HG03135 (cell line): Measurements from ENCODE around the gene XAB2.

Source experiments
- ATAC-seq: cut with Tn5 transposase; IDR thresholded peaks from one replicate; pipeline ENCODE4 v1.9.1; 2021; ENCODE audit warnings: mild to moderate bottlenecking, moderate library complexity; ENCODE audit not compliant: unreplicated experiment

The XAB2 gene

GRCh38 chr19:7614859-7615741 is 14.2 kb downstream of the XAB2 start:
- no peak for ATAC-seq

GRCh38 chr19:7612282-7613274 is 16.8 kb downstream of the XAB2 start:
- ATAC-seq, result no peak

GRCh38 chr19:7611541-7612279 is 17.6 kb downstream of the XAB2 start:
- ATAC-seq, result no peak

GRCh38 chr19:7610491-7611240 is 18.7 kb downstream of the XAB2 start:
- ATAC-seq, result no peak

GRCh38 chr19:7607874-7608560 is 21.3 kb downstream of the XAB2 start:
- ATAC-seq, result no peak

GRCh38 chr19:7607212-7607873 is 22.0 kb downstream of the XAB2 start:
- ATAC-seq, result no peak

- ATAC-seq, result no peak
Observed at GRCh38 chr19:7606289-7606688, 23.1 kb downstream of the XAB2 start.

- ATAC-seq, result no peak
Observed at GRCh38 chr19:7605490-7606222, 23.7 kb downstream of the XAB2 start.

- no peak for ATAC-seq
Observed at GRCh38 chr19:7603919-7604318, 25.4 kb downstream of the XAB2 start.

GRCh38 chr19:7602935-7603497 is 26.3 kb downstream of the XAB2 start:
- no peak for ATAC-seq

GRCh38 chr19:7602240-7602934 is 27.0 kb downstream of the XAB2 start:
- no peak for ATAC-seq

GRCh38 chr19:7600721-7601120 is 28.6 kb downstream of the XAB2 start:
- no peak for ATAC-seq

- no peak for ATAC-seq
Observed at GRCh38 chr19:7598180-7598579, 31.2 kb downstream of the XAB2 start.

- no peak for ATAC-seq
Observed at GRCh38 chr19:7597689-7598088, 31.7 kb downstream of the XAB2 start.

GRCh38 chr19:7596211-7596937 is 33.0 kb downstream of the XAB2 start:
- no peak for ATAC-seq

GRCh38 chr19:7595466-7596133 is 33.7 kb downstream of the XAB2 start, which contains the start of gene CAMSAP3:
Gene CAMSAP3, plus strand, starts transcription at chr19:7595863. Its CDS starts 140 bp downstream, at chr19:7596003.
- ATAC-seq, result peak; percentile 54
